Measurements from ENCODE around the gene EPHB2.

- TF ChIP-seq CTCF (IDR thresholded peaks at IDR 0.05) (no peak), POLR2A (IDR thresholded peaks at IDR 0.05) (no peak)
Observed at GRCh38 chr1:22883406-22883805, 172.8 kb downstream of the EPHB2 start.
